ENCODE data around the gene CTDSP2.
"Not testable (repeated sequence)": the region's sequence is repeated elsewhere in the genome, so short reads cannot be mapped to it uniquely, and the experiment has no call there.

CTDSP2 gene

DNA sequence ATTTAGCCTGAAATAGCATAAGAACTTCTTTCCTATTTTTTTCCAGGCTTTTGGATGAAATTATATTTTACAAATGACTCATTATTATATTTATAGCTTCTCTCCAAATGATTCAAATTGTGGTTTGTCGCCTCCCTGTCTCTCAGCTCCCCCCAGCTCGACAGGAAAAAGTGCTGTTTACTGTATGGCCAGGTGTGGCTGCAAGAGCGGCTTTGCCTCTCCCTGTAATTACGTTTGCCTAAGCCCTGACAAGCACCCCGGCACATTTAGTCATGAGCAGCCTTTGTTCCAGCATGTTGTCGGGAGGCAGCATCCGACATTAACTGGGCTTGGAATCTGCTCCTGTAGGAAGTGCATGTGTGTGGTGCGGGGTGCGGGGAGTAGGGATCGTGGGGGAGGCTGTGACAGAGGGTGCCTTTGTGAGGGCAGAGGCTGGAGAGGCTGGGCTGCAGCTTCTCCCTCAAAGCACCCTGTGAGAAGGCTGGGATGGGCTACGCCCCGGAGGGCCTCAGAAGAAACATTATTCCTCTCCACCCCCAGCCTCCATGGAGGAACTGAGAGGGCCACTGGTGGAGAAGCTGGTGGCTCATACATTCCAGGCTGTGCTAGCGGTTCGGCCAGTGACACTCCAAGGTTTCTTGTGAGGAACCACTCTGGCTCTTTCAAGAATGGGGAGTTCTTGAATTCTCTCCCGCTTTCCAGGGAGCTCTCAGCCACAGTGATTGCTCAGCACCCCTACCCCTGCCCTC is 42.1 kb upstream of the CTDSP2 start:
- Histone ChIP-seq H3F3A (ENCODE audit: insufficient read depth) (no peaks in the 10 kb centered on the region), H2AFZ (ENCODE audit: low read depth, low read length, severe bottlenecking) (no peak overlapping the region), H3K4me3 (ENCODE audit: insufficient read depth, low read length, poor library complexity, severe bottlenecking) (no peak overlapping the region)

DNA sequence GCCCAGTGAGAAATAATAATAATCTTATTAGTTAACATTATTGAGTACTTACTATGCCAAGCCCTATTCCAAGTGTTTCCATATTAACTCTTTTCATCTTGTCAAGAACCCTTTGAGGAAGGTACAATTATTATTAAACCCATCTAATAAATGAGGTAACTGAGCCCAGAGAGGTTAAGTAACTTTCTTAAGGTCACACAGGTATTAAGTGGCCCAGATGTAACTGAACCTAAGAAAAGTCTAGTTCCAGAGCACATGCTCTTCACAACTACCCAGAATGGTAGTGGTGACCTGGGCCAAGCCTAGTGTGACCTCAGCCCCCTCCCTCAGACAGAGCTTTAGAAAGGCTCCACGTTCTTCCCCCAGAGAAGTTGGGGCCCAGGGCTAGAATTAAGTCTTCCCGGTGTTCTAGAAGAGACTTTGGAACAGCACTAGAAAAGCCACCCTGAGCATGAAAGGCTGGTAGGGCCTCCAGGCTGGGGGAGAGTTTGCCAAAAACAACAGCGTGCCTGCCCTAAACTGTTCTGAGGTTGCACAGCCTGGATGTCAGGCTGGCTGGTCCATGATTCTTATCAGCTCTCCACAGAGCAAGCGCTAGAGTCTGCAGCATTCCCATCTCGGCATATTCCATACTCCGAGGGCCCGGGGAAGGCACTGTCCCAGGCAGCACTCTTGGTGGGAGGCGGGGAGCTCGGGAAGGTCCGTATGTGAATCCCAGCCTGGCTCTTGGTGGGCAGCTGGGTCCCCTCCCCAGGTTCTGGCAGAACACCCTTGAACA is 41.3 kb upstream of the CTDSP2 start:
- Histone ChIP-seq H3F3A (ENCODE audit: insufficient read depth) (no peaks in the 10 kb centered on the region), H3K4me3 (ENCODE audit: insufficient read depth, low read length, poor library complexity, severe bottlenecking) (no peak overlapping the region), H3K9ac (ENCODE audit: low read length) (no peak overlapping the region), H3K36me3 (ENCODE audit: low read length) (no peaks in the 10 kb centered on the region), H3K9me3 (ENCODE audit: insufficient read depth, low read length) (no peaks in the 10 kb centered on the region), H4K20me1 (ENCODE audit: low read depth, low read length) (no peaks in the 10 kb centered on the region), H3K79me2 (ENCODE audit: insufficient read depth, low read length) (no peaks in the 10 kb centered on the region), H3K27me3 (ENCODE audit: low read length) (no peaks in the 10 kb centered on the region), H3K9me2 (replicated peaks; ENCODE audit: insufficient read depth, low read length) (no peaks in the 10 kb centered on the region), H3K4me2 (ENCODE audit: low read depth, low read length, poor library complexity, severe bottlenecking) (no peak overlapping the region), H3K27ac (ENCODE audit: low read depth, low read length) (no peak overlapping the region), H2AFZ (ENCODE audit: low read depth, low read length, severe bottlenecking) (no peak overlapping the region)
- TF ChIP-seq, protein P1, sequence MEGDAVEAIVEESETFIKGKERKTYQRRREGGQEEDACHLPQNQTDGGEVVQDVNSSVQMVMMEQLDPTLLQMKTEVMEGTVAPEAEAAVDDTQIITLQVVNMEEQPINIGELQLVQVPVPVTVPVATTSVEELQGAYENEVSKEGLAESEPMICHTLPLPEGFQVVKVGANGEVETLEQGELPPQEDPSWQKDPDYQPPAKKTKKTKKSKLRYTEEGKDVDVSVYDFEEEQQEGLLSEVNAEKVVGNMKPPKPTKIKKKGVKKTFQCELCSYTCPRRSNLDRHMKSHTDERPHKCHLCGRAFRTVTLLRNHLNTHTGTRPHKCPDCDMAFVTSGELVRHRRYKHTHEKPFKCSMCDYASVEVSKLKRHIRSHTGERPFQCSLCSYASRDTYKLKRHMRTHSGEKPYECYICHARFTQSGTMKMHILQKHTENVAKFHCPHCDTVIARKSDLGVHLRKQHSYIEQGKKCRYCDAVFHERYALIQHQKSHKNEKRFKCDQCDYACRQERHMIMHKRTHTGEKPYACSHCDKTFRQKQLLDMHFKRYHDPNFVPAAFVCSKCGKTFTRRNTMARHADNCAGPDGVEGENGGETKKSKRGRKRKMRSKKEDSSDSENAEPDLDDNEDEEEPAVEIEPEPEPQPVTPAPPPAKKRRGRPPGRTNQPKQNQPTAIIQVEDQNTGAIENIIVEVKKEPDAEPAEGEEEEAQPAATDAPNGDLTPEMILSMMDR (IDR thresholded peaks at IDR 0.05; ENCODE audit: insufficient read depth, low read length, poor library complexity, severe bottlenecking) = no peak
- TF ChIP-seq EZH2phosphoT487 (conservative IDR thresholded peaks at IDR 0.05; ENCODE audit: low read length) = no peak

More for the DNA sequence above, 42.1 kb upstream of the CTDSP2 start:
- Histone ChIP-seq H3K27me3 (ENCODE audit: low read length) (no peaks in the 10 kb centered on the region), H3K79me2 (ENCODE audit: insufficient read depth, low read length) (no peaks in the 10 kb centered on the region), H3K9me2 (replicated peaks; ENCODE audit: insufficient read depth, low read length) (no peaks in the 10 kb centered on the region), H3K9ac (ENCODE audit: low read length) (no peak overlapping the region), H3K36me3 (ENCODE audit: low read length) (no peaks in the 10 kb centered on the region), H3K9me3 (ENCODE audit: insufficient read depth, low read length) (no peaks in the 10 kb centered on the region), H4K20me1 (ENCODE audit: low read depth, low read length) (no peaks in the 10 kb centered on the region), H3K27ac (ENCODE audit: low read depth, low read length) (no peak overlapping the region), H3K4me2 (ENCODE audit: low read depth, low read length, poor library complexity, severe bottlenecking) (no peak overlapping the region)
- TF ChIP-seq, protein P1 (IDR thresholded peaks at IDR 0.05; ENCODE audit: insufficient read depth, low read length, poor library complexity, severe bottlenecking) = no peak
- no peak for TF ChIP-seq EZH2phosphoT487 (conservative IDR thresholded peaks at IDR 0.05; ENCODE audit: low read length)

DNA sequence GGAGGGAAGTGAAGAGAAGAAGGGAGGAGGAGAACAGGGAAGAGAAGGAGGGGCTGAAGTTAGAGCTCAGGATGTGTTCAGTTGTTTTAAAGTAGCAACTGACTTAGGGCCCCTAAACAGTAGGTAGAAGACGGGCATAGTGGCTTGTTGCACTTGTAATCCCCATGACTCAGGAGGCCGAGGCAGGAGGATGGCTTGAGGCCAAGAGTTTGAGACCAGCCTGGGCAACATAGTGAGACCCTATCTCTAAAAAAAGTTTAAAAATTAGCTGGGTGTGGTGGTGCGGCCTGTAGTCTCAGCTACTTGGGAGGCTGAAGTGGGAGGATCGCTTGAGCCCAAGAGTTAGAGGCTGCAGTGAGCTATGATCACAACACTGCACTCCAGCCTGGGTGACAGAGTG is 40.4 kb upstream of the CTDSP2 start:
- not testable (repeated sequence) for H3K36me3 ChIP-seq (ENCODE audit: low read length); H3K9me2 ChIP-seq (replicated peaks; ENCODE audit: insufficient read depth, low read length); H2AFZ ChIP-seq (ENCODE audit: low read depth, low read length, severe bottlenecking); H3F3A ChIP-seq (ENCODE audit: insufficient read depth); H3K4me2 ChIP-seq (ENCODE audit: low read depth, low read length, poor library complexity, severe bottlenecking); H3K79me2 ChIP-seq (ENCODE audit: insufficient read depth, low read length); H3K9ac ChIP-seq (ENCODE audit: low read length); H3K9me3 ChIP-seq (ENCODE audit: insufficient read depth, low read length); H4K20me1 ChIP-seq (ENCODE audit: low read depth, low read length); H3K4me3 ChIP-seq (ENCODE audit: insufficient read depth, low read length, poor library complexity, severe bottlenecking); H3K27ac ChIP-seq (ENCODE audit: low read depth, low read length); H3K27me3 ChIP-seq (ENCODE audit: low read length)

DNA sequence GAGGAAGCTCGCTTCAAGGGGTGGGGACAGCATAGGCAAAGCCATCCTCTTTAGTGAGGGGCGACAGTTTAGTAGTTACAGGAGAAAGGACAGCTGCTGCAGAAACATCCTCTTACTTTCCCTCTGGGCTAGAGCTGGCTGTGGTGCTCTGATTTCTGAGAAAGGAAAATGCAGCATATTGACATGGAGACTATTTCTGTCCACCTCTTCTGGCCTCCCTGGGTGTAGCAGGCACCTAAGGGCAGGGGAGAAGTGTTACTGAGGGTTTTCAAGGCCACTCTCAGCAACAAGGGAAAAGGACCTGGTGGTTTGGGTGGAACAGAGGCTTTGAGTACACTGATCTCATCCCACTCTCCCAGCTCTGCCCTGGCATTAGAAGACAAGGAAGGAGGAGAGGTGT is 40.0 kb upstream of the CTDSP2 start:
- no peak overlapping the region for H3K4me3 ChIP-seq (ENCODE audit: insufficient read depth, low read length, poor library complexity, severe bottlenecking)
- H3K4me2 ChIP-seq (ENCODE audit: low read depth, low read length, poor library complexity, severe bottlenecking) = no peak overlapping the region
- no peaks in the 10 kb centered on the region for H3K36me3 ChIP-seq (ENCODE audit: low read length)
- no peaks in the 10 kb centered on the region for H3K9me2 ChIP-seq (replicated peaks; ENCODE audit: insufficient read depth, low read length)
- H2AFZ ChIP-seq (ENCODE audit: low read depth, low read length, severe bottlenecking) = no peak overlapping the region
- no peaks in the 10 kb centered on the region for H3K79me2 ChIP-seq (ENCODE audit: insufficient read depth, low read length)
- no peaks in the 10 kb centered on the region for H4K20me1 ChIP-seq (ENCODE audit: low read depth, low read length)
- no peaks in the 10 kb centered on the region for H3F3A ChIP-seq (ENCODE audit: insufficient read depth)
- no peak overlapping the region for H3K9ac ChIP-seq (ENCODE audit: low read length)
- H3K9me3 ChIP-seq (ENCODE audit: insufficient read depth, low read length) = no peaks in the 10 kb centered on the region
- TF ChIP-seq, protein P1 (IDR thresholded peaks at IDR 0.05; ENCODE audit: insufficient read depth, low read length, poor library complexity, severe bottlenecking) = no peak
- H3K27ac ChIP-seq (ENCODE audit: low read depth, low read length) = no peak overlapping the region
- no peaks in the 10 kb centered on the region for H3K27me3 ChIP-seq (ENCODE audit: low read length)

Data from SU-DHL-6 (cell line).